NOMO-1 (cell line): ENCODE data around the gene TMEM269.
"Not testable (repeated sequence)": the region's sequence is repeated elsewhere in the genome, so short reads cannot be mapped to it uniquely, and the experiment has no call there.

Experiments used
- DNase-seq, 2 experiments: peaks; one replicate each; lab custom pipeline; 2025; ENCODE audit not compliant: unreplicated experiment in 2 of 2; lab: John Stamatoyannopoulos, UW

TMEM269 gene

GRCh38 chr1:42747125-42747524 lies 37.7 kb upstream of the TMEM269 start:
- no peak for DNase-seq

- no peak for DNase-seq
Observed at GRCh38 chr1:42748021-42748420, 36.8 kb upstream of the TMEM269 start.

- peak in 1 of 2 experiments; percentile 21 for DNase-seq
Observed at GRCh38 chr1:42748461-42749410, 36.1 kb upstream of the TMEM269 start.

GRCh38 chr1:42750041-42750440 lies 34.8 kb upstream of the TMEM269 start:
- DNase-seq, result no peak

- DNase-seq, result not testable (repeated sequence)
Observed at GRCh38 chr1:42751511-42752070, 33.2 kb upstream of the TMEM269 start.

- no peak for DNase-seq
Observed at GRCh38 chr1:42752284-42752683, 32.5 kb upstream of the TMEM269 start.

- DNase-seq, result no peak
Observed at GRCh38 chr1:42753070-42753469, 31.7 kb upstream of the TMEM269 start.

- DNase-seq, result peak; percentile 40 to 70
Observed at GRCh38 chr1:42756956-42757891, 27.6 kb upstream of the TMEM269 start.

- no peak for DNase-seq
Observed at GRCh38 chr1:42757892-42758275, 26.9 kb upstream of the TMEM269 start.

- DNase-seq, result peak; percentile 77
Observed at GRCh38 chr1:42758641-42759040, 26.1 kb upstream of the TMEM269 start.

GRCh38 chr1:42759114-42759513 lies 25.7 kb upstream of the TMEM269 start:
- peak; percentile 22 to 44 for DNase-seq

GRCh38 chr1:42761567-42761966 lies 23.2 kb upstream of the TMEM269 start:
- DNase-seq, result no peak

- no peak for DNase-seq
Observed at GRCh38 chr1:42762269-42762668, 22.5 kb upstream of the TMEM269 start.

- no peak for DNase-seq
Observed at GRCh38 chr1:42765269-42765668, 19.5 kb upstream of the TMEM269 start.

- DNase-seq, result peak; percentile 11 to 17
Observed at GRCh38 chr1:42765832-42766740, 18.7 kb upstream of the TMEM269 start.

GRCh38 chr1:42766741-42767509 lies 17.9 kb upstream of the TMEM269 start, which contains the start of the genes C1orf50 and P3H1:
C1orf50 (plus strand) TSS chr1:42767249; CDS start chr1:42767312, 63 bp downstream.
P3H1 (minus strand) TSS chr1:42767028; CDS start chr1:42766971, 57 bp downstream.
- peak; percentile 98 to 99 for DNase-seq

GRCh38 chr1:42767510-42768000 lies 17.2 kb upstream of the TMEM269 start:
- peak in 1 of 2 experiments; percentile 43 for DNase-seq

GRCh38 chr1:42768172-42768571 lies 16.6 kb upstream of the TMEM269 start:
- no peak for DNase-seq

- no peak for DNase-seq
Observed at GRCh38 chr1:42769811-42770210, 15.0 kb upstream of the TMEM269 start.
